Measurements from ENCODE around the gene PCSK7.

DNA sequence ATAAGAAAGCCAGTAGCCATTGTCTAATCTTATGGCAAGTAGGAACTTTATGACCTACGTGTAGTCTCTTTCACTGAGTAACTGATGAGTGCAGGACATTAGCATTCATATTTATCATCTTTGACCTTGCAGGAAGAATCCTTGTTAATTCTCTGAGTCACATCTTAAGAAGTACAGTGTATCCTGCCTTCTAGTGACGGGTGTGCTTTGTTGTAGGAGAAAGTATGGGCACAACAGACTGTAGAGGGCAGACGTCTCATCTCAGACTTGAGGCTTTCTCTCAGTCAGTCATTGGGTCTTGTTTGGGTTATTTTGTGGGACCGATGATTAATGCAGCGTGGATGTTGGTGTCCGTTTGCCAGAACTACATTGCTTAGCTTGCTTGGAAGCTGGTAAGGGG lies 7.4 kb upstream of the PCSK7 start:
- TF ChIP-seq CTCF (IDR thresholded peaks at IDR 0.05; ENCODE audit: insufficient read depth, low read length, poor library complexity, severe bottlenecking), result no peak
- TF ChIP-seq EZH2phosphoT487 (conservative IDR thresholded peaks at IDR 0.05; ENCODE audit: low read length), result no peak
